Diencephalon (tissue), 1 donor: ENCODE data around the gene STING1. TPM values are rescaled to one million over a fixed set of nuclear protein-coding genes. Genes with fewer than 3 reads are reported as not detected.

Source experiments
- small RNA-seq: library from RNA; depleted of rRNA; stranded (forward); fragments of <200 nt; gene quantifications from one replicate; pipeline ENCODE3, GENCODE V24; 2014
- total RNA-seq: library from RNA; depleted of rRNA; stranded (reverse); fragments of >200 nt; gene quantifications from one replicate; pipeline ENCODE4 v1.2.3, GENCODE V29; 2014

The STING1 gene
- total RNA-seq, result 9.9 TPM

DNA sequence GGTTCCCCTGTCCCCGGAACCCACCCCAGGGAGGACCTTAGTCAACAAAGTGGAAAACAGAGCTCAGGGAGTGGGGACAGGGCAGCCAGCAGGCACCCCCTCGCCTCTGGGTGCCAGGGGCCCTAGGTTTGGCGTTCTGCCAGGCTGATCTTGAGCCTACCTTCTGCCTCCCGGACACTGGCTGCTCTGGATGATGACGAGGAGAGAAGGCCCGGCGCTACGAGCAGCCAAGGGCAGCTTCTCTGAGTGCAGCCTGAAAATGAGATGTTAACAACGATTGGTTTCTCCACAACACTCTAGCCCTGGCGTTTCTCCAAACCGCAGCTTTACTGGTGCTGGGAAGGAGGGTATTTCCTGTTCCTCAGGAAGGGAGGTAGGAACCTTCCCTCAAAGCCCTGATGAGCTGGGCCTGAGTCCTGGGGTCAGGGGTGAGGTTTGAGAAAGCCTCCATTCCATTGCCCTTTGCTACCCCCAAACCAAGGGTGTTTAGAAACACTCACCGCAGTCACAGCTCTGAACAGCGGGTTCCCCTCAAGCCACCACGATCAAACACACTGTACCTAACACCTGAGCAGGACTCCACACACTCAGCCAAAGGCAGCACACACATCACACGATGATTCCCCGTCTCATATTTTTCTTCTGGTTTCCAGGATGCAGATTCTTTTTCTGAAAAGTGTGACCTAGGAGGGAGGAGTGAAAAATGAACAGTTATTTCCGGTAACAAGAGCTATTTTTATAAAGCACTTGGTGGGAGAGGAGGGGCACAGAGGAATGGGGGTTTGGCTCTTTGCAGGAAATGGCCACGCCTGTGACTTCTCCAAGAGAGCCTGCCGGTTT lies at the start of gene STING1:
TSS of gene STING1 (minus strand) at position 709 of the 840 bp plus-strand sequence. CDS start 1,054 bp downstream, outside the sequence.

GRCh38 chr5:139470821-139471300 lies 11.7 kb downstream of the STING1 start, which contains the start of gene SMIM33:
Gene SMIM33 (plus strand): TSS chr5:139471004. CDS start chr5:139471122, 118 bp downstream.

GRCh38 chr5:139462586-139463276 lies 19.8 kb downstream of the STING1 start, which contains the start of gene ECSCR:
Gene ECSCR (minus strand): TSS chr5:139462743. CDS start chr5:139462670, 73 bp downstream.

GRCh38 chr5:139439013-139439903 lies 43.3 kb downstream of the STING1 start, which contains the start of gene DNAJC18:
Gene DNAJC18 (minus strand): TSS chr5:139439525. CDS start chr5:139439445, 80 bp downstream.

Small RNA genes within 50 kb of the gene (small RNA-seq; reads per million reads assigned to genes)
- gene RNU5B-4P, result 0.72 reads per million, percentile 68 among the genes with 10 or more reads in this experiment

Other genes with a start within 250 kb of the STING1 start
- gene MATR3, start 189.0 kb downstream of the STING1 start, total RNA-seq, result 609 TPM
- gene PAIP2, start 140.9 kb downstream of the STING1 start, total RNA-seq, result 135 TPM
- gene SLC23A1, start 99.5 kb downstream of the STING1 start, total RNA-seq, result 0.69 TPM
- gene MZB1, start 92.8 kb downstream of the STING1 start, total RNA-seq, result not detected
- gene PROB1, start 87.7 kb downstream of the STING1 start, total RNA-seq, result 2.8 TPM
- 8.5 TPM for gene SPATA24, start 78.7 kb downstream of the STING1 start, total RNA-seq
- 54.0 TPM for gene DNAJC18, start 43.2 kb downstream of the STING1 start, total RNA-seq
- gene ECSCR, start 20.0 kb downstream of the STING1 start, total RNA-seq, result 11.3 TPM
- not detected for gene SMIM33, start 11.8 kb downstream of the STING1 start, total RNA-seq
- gene UBE2D2, start 78.6 kb upstream of the STING1 start, total RNA-seq, result 122 TPM
- 53.5 TPM for gene CXXC5, start 165.6 kb upstream of the STING1 start, total RNA-seq